Pancreas (tissue), 10 donors: ENCODE measurements around the gene FBH1. TPM values are rescaled to one million over a fixed set of nuclear protein-coding genes. Genes with fewer than 3 reads are reported as not detected.

Experiments used
- ATAC-seq, 4 donors: fragments of 200-7000 bp; cut with Tn5 transposase; one replicate each; pipeline versions ENCODE4 v1.8.0 to v1.9.1; 2020; ENCODE audit warnings: mild to moderate bottlenecking in 4 of 4, moderate library complexity in 4 of 4
- DNase-seq, 6 donors: peaks; one replicate each; pipeline ENCODE4 v3.0.0-alpha.2; 2020
- FAIRE-seq: peaks from 2 replicates; lab custom pipeline; 2012; peaks lifted over from hg19 to GRCh38; lab: Jason Lieb, UNC
- H3K27ac ChIP-seq, 4 donors: fragments of 200-600 bp; sonication (generic); 1 replicate in 3 of 4; 2 replicates in 1 of 4; pipeline versions ENCODE4 v1.5.0 to v1.8.0; 2020
- H3K27me3 ChIP-seq, 4 donors: fragments of 200-600 bp; one replicate each; pipeline ENCODE4 v1.8.0; 2021
- H3K36me3 ChIP-seq, 3 donors: fragments of 200-600 bp; sonication (generic) in 1 of 3; one replicate each; pipeline versions ENCODE4 v1.5.0 to v1.8.0; 2020 to 2021
- H3K4me1 ChIP-seq, 3 donors: fragments of 200-600 bp; one replicate each; pipeline ENCODE4 v1.8.0; 2021
- H3K4me3 ChIP-seq, 4 donors: fragments of 200-600 bp; sonication (generic) in 2 of 4; one replicate each; pipeline versions ENCODE4 v1.5.0 to v1.8.0; 2020 to 2021
- H3K9me3 ChIP-seq, 4 donors: fragments of 200-600 bp; one replicate each; pipeline ENCODE4 v1.8.0; 2021
- CTCF ChIP-seq, 4 donors: fragments of 200-600 bp; sonication (generic) in 3 of 4; IDR thresholded peaks; one replicate each; pipeline versions ENCODE4 v1.5.0 to v1.8.0; 2021; ENCODE audit warnings: antibody characterized with exemption in 4 of 4
- WGBS, 2 donors: extraction: QIAGEN DNeasy Blood & Tissue Kit; methylation state at CpG; one replicate each; pipeline ENCODE4 v1.1.7; 2013; 5-methylcytosine and 5-hydroxymethylcytosine counted together
- intact Hi-C, 3 donors: fragments of 100-400 bp; cut with DNase I; formaldehyde crosslinking; loops; one replicate each; pipeline versions ENCODE4 v1.11.1 to v1.14.2; 2022
- polyA plus RNA-seq, 2 donors: library from polyadenylated mRNA; stranded (reverse); fragments of 200-250 nt; gene quantifications; one replicate each; pipeline ENCODE4 v1.2.3, GENCODE V29; 2013
- total RNA-seq, 6 donors: library from RNA; stranded (reverse); fragmentation: NEBNext Ultra II Directional in 4 of 6; extraction: Animal tissue kit (Norgen Biotek cat#: 25700) in 4 of 6; gene quantifications; one replicate each; pipeline versions ENCODE4 v1.2.1 to v1.2.4, GENCODE V29; 2021 to 2023
- donor health status: healthy with polysubstance abuse.
- donor health status: DM: no; HTN: no; CAD: no; lungs with moderate emphysema.
- donor health status: DM: no; HTN: no; CAD: no.
- donor health status: control.
- donor health status: control.
- donor health status: Bipolar disorder and iron deficiency.
- donor health status: DM: yes; HTN: yes; CAD: no.
- donor health status: DM: no; HTN: no; CAD: no.
- donor health status: DM: no; HTN: no; CAD: no.
- donor health status: DM: yes; HTN: yes; CAD: no.

Gene FBH1
- total and polyA plus RNA-seq, 8 donors: 29.5 to 51.7 (median 36.9) TPM

- Histone ChIP-seq H3K4me3 (no peak overlapping the region), H3K36me3 (no peaks in the 10 kb centered on the region), H3K9me3 (no peaks in the 10 kb centered on the region), H3K4me1 (peaks cover 23 to 56% (median 42%) of the 10 kb centered on the region in 3 donors), H3K27ac (peak overlapping the region in 2 of 4 donors; percentile 55 to 61), H3K27me3 (no peaks in the 10 kb centered on the region)
- ATAC-seq (peak; percentile 9 to 45 (median 28)), DNase-seq (peak in 4 of 6 donors; percentile 51 to 77 (median 65)), FAIRE-seq (peak; percentile 32)
- intact Hi-C loops: no loop called here
- WGBS, 2 donors: 56 to 59% methylated on average over 9 of the region's 9 CpGs
- no peak for TF ChIP-seq CTCF (IDR thresholded peaks at IDR 0.05)
Observed at GRCh38 chr10:5968681-5969453, 78.8 kb downstream of the FBH1 start.

- no peaks in the 10 kb centered on the region for H3K36me3 ChIP-seq
- H3K4me3 ChIP-seq: no peak overlapping the region
- DNase-seq (no peak), ATAC-seq (no peak), FAIRE-seq (no peak)
- no peak for TF ChIP-seq CTCF (IDR thresholded peaks at IDR 0.05)
- intact Hi-C loops: no loop called here
- no peaks in the 10 kb centered on the region for H3K27me3 ChIP-seq
- H3K27ac ChIP-seq: peak overlapping the region in 2 of 4 donors; percentile 89 to 92
- WGBS, 2 donors: 69 to 71% methylated on average over 2 of the region's 2 CpGs
- no peaks in the 10 kb centered on the region for H3K9me3 ChIP-seq
- peaks cover 23 to 52% (median 38%) of the 10 kb centered on the region in 3 donors for H3K4me1 ChIP-seq
Observed at GRCh38 chr10:5970066-5970465, 80.0 kb downstream of the FBH1 start.

GRCh38 chr10:5970527-5970926 is 80.5 kb downstream of the FBH1 start:
- peaks cover 23 to 52% (median 41%) of the 10 kb centered on the region in 3 donors for H3K4me1 ChIP-seq
- H3K27me3 ChIP-seq: no peaks in the 10 kb centered on the region
- H3K9me3 ChIP-seq: no peaks in the 10 kb centered on the region
- no peak for TF ChIP-seq CTCF (IDR thresholded peaks at IDR 0.05)
- peak overlapping the region in 2 of 4 donors; percentile 89 to 92 for H3K27ac ChIP-seq
- intact Hi-C loops: no loop called here
- ATAC-seq (no peak), FAIRE-seq (no peak), DNase-seq (no peak)
- whole genome bisulfite sequencing, 2 donors: 68 to 69% methylated on average over 3 of the region's 3 CpGs
- no peaks in the 10 kb centered on the region for H3K36me3 ChIP-seq
- no peak overlapping the region for H3K4me3 ChIP-seq

GRCh38 chr10:5971315-5971832 is 81.3 kb downstream of the FBH1 start:
- DNase-seq: peak in 5 of 6 donors; percentile 68 to 86 (median 81)
- H3K4me1 ChIP-seq: peaks cover 23 to 51% (median 49%) of the 10 kb centered on the region in 3 donors

More at GRCh38 chr10:5971315-5971832, 81.3 kb downstream of the FBH1 start:
- no peak for TF ChIP-seq CTCF (IDR thresholded peaks at IDR 0.05)
- Histone ChIP-seq H3K27ac (peak overlapping the region; percentile 59 to 92 (median 78)), H3K27me3 (no peaks in the 10 kb centered on the region), H3K9me3 (no peaks in the 10 kb centered on the region), H3K36me3 (no peaks in the 10 kb centered on the region), H3K4me3 (no peak overlapping the region)
- 17 to 22% methylated on average over 8 of the region's 8 CpGs for WGBS, 2 donors
- no peak for FAIRE-seq
- intact Hi-C loops: no loop called here
- peak; percentile 88 to 93 (median 90) for ATAC-seq
